ENCODE measurements around the gene CCNI.

DNA sequence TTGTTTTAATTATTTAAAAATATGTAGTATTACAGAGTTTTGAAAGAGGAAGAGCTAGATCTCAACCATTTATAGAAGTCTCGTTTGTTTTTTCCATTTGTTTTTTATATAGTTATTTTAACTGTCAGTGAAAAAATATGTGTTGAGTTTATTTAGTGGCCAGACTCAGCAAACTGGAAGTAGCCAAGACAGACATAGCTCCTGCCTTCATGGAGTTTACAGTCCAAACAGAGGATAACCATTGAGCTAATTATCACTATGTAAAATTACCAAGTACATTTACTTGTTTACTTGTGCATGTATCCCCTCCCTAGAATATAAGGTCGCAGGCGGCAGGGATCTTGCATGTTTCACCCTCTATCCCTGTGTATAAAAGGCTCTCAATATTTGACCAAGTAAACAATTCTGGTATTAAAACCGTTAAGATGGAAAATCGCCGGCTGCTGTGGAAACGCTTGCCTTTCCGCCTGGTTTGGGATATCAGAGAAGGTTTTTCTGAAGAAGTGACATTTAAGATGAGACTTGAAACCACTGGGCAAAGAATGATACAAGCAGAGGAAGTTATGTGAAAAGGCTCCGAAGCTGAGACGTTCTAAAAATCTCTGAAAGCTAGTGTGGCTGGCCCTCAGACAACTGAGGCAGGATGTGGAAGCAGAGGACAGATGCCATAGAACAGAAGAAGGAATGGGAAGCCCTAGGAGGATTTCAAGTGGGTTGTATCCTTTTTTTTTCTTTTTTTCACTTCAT lies 1.3 kb upstream of the CCNI start:
- TF ChIP-seq, protein P1, sequence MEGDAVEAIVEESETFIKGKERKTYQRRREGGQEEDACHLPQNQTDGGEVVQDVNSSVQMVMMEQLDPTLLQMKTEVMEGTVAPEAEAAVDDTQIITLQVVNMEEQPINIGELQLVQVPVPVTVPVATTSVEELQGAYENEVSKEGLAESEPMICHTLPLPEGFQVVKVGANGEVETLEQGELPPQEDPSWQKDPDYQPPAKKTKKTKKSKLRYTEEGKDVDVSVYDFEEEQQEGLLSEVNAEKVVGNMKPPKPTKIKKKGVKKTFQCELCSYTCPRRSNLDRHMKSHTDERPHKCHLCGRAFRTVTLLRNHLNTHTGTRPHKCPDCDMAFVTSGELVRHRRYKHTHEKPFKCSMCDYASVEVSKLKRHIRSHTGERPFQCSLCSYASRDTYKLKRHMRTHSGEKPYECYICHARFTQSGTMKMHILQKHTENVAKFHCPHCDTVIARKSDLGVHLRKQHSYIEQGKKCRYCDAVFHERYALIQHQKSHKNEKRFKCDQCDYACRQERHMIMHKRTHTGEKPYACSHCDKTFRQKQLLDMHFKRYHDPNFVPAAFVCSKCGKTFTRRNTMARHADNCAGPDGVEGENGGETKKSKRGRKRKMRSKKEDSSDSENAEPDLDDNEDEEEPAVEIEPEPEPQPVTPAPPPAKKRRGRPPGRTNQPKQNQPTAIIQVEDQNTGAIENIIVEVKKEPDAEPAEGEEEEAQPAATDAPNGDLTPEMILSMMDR (IDR thresholded peaks at IDR 0.05), result no peak
- no peak for TF ChIP-seq POLR2A (IDR thresholded peaks at IDR 0.05)
